Neutrophil (primary cell): ENCODE measurements around the gene COX15.
"Not testable (repeated sequence)": the region's sequence is repeated elsewhere in the genome, so short reads cannot be mapped to it uniquely, and the experiment has no call there.

Source experiments
- H3K27ac ChIP-seq: fragments of 200-600 bp; sonication (generic); 2 replicates; pipeline ENCODE4 v1.5.1; 2016; ENCODE audit warnings: mild to moderate bottlenecking, moderate library complexity
- H3K27me3 ChIP-seq: fragments of 200-600 bp; sonication (generic); 2 replicates; pipeline ENCODE4 v1.6.0; 2016; ENCODE audit warnings: mild to moderate bottlenecking
- H3K36me3 ChIP-seq: fragments of 200-600 bp; sonication (generic); 2 replicates; pipeline ENCODE4 v1.5.1; 2017
- H3K4me1 ChIP-seq, 2 experiments: fragments of 200-600 bp in 1 of 2; sonication (generic) in 1 of 2; 1 replicate in 1 of 2; 2 replicates in 1 of 2; pipeline versions ENCODE4 v1.5.1 to v1.6.1; 2013 to 2016; ENCODE audit warnings: low read depth in 1 of 2, low read length in 1 of 2, mild to moderate bottlenecking in 1 of 2, moderate library complexity in 1 of 2; ENCODE audit not compliant: control insufficient read depth in 1 of 2, insufficient read depth in 1 of 2
- H3K4me3 ChIP-seq, 2 experiments: fragments of 200-600 bp in 1 of 2; sonication (generic) in 1 of 2; 1 replicate in 1 of 2; 2 replicates in 1 of 2; pipeline ENCODE4 v1.5.1; 2013 to 2016; ENCODE audit warnings: low read depth in 1 of 2, low read length in 1 of 2, mild to moderate bottlenecking in 1 of 2, moderate library complexity in 1 of 2
- H3K9me3 ChIP-seq: fragments of 200-600 bp; sonication (generic); 2 replicates; pipeline ENCODE4 v1.5.1; 2016
- TF ChIP-seq, protein P1 (sequence below): fragments of 200-600 bp; sonication (generic); IDR thresholded peaks from 2 replicates; pipeline ENCODE4 v1.5.1; 2016; ENCODE audit warnings: antibody characterized with exemption

The COX15 gene

DNA sequence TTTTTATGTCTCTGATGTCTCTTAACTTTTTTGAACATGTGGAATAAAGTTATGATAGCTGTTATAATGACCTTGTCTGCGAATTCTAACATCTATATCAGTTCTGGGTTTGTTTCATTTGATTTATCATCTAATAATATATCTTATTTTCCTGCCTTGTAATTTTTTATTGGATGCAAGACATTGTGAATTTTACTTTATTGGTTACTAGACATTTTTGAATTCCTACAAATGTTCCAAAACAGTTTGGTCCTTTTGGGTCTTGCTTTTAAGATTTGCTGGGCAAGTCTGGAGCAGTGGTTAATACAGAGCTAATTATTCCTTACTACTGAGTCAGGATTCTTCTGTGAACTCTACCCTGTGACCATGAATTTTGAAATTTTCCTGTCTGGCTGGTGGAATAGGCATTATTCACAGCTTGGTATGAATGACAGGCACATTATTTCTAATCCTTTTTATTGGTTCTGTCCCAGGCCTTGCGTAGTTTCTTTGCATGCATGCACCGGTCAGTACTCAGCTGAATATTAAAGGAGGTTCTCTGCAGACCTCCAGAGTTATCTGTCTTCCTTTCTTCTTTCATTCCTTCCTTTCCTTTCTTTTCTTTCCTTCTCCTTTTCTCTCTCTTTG lies 9.1 kb upstream of the COX15 start:
- peaks cover 4% of the 10 kb centered on the region for H3K9me3 ChIP-seq
- no peak overlapping the region for H3K27ac ChIP-seq
- TF ChIP-seq, protein P1, sequence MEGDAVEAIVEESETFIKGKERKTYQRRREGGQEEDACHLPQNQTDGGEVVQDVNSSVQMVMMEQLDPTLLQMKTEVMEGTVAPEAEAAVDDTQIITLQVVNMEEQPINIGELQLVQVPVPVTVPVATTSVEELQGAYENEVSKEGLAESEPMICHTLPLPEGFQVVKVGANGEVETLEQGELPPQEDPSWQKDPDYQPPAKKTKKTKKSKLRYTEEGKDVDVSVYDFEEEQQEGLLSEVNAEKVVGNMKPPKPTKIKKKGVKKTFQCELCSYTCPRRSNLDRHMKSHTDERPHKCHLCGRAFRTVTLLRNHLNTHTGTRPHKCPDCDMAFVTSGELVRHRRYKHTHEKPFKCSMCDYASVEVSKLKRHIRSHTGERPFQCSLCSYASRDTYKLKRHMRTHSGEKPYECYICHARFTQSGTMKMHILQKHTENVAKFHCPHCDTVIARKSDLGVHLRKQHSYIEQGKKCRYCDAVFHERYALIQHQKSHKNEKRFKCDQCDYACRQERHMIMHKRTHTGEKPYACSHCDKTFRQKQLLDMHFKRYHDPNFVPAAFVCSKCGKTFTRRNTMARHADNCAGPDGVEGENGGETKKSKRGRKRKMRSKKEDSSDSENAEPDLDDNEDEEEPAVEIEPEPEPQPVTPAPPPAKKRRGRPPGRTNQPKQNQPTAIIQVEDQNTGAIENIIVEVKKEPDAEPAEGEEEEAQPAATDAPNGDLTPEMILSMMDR: no peak
- H3K4me3 ChIP-seq: no peak overlapping the region
- H3K36me3 ChIP-seq: peaks cover 83% of the 10 kb centered on the region
- no peaks in the 10 kb centered on the region for H3K27me3 ChIP-seq
- H3K4me1 ChIP-seq: no peaks in the 10 kb centered on the region

DNA sequence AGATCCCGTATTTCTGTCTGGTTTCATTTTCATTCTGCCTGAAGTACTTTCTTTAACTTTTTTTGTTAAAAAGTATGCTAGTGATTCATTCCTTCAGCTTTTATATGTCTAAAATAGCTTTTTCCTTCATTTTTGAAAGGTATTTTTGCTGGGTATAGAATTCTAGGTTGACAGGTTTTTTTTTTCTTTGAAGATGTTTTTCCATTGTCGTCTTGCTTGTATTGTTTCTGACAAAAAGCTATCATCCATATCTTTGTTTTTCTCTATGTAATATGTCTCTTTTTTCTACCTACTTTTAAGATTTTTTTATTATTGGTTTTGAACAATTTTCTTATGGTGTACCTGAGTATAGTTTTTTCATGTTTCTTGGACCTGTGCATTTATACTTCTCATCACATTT lies 8.3 kb upstream of the COX15 start:
- TF ChIP-seq, protein P1: no peak
- H3K9me3 ChIP-seq: peaks cover 4% of the 10 kb centered on the region
- no peak overlapping the region for H3K4me3 ChIP-seq
- H3K27me3 ChIP-seq: no peaks in the 10 kb centered on the region
- no peak overlapping the region for H3K27ac ChIP-seq
- H3K4me1 ChIP-seq: no peaks in the 10 kb centered on the region
- peaks cover 77% of the 10 kb centered on the region for H3K36me3 ChIP-seq

DNA sequence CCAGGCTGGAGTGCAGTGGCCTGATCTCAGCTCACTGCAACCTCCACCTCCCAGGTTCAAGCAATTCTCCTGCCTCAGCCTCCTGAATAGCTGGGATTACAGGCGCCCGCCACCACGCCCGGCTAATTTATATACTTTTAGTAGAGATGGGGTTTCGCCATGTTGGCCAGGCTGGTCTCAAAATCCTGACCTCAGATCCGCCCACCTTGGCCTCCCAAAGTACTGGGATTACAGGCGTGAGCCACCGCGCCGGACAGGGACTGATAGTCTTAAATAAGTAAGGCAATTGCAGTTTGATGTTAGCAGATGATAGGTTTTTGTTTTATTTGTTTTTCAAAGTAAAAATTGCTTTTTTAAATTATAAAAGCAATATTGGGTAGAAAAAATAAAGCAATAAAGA lies 2.2 kb upstream of the COX15 start:
- H3K4me3 ChIP-seq, H3K27ac ChIP-seq, H3K9me3 ChIP-seq, H3K27me3 ChIP-seq: not testable (repeated sequence)
- H3K36me3 ChIP-seq: peaks cover 25% of the 10 kb centered on the region
- H3K4me1 ChIP-seq: peaks cover 27 to 29% of the 10 kb centered on the region in 2 experiments

DNA sequence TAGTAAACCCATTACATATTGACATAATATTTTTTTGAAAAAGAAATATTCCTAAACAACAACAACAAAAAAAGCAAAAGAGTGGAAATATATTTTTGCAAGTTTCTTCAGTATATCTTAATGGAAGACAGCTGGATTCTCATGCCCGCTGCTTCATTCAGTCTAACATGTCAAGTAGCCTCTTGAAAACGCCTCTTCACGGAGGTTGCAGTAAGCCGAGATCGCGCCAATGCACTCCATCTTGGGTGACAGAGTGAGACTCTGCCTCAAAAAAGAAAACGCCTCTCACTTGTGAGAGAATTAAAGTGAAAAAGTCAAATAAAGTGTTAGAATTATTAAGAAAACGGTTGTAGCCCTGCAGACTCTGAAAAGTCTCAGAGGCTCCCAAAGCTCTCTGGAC lies 1.4 kb upstream of the COX15 start:
- Histone ChIP-seq H3K36me3 (peaks cover 32% of the 10 kb centered on the region), H3K27me3 (no peaks in the 10 kb centered on the region), H3K9me3 (no peaks in the 10 kb centered on the region), H3K4me1 (peaks cover 27 to 29% of the 10 kb centered on the region in 2 experiments), H3K4me3 (no peak overlapping the region), H3K27ac (no peak overlapping the region)
- TF ChIP-seq, protein P1: no peak

DNA sequence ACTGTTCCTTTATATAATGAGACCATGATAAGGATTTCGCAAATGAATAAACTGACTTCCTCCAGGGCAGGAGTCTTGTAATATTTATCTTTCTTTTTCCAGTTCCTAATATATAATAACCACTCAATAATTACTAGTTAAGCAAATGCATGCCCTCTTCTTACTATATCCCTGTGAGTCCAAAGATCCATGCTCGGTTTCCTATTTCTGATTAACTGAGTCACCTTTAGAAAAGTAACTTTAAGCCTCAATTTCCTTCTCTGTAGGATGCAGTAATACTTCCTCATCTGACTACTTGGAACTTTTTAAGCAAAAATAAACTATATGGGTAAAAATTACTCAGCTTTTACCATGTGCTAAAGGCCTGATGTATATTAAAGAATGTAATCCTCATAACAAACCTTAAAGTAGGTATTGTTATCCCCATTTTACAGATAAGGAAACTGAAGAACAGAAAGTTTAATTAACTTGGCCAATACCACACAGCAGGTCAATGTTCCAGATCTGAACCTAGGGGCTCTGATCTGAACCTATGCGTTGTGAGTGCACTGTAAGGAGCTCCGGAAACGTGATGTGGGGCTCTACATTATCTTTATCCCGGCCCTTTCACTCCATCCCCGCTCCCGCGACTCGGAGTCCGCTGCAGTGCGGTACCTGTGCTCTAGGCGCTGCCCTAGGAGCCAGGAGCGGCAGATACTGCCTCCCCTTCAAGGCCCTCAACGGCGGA lies 458 bp downstream of the COX15 start:
- peaks cover 30% of the 10 kb centered on the region for H3K36me3 ChIP-seq
- no peaks in the 10 kb centered on the region for H3K9me3 ChIP-seq
- peaks cover 27 to 29% of the 10 kb centered on the region in 2 experiments for H3K4me1 ChIP-seq
- H3K27me3 ChIP-seq: no peaks in the 10 kb centered on the region
- peak overlapping the region; percentile 77 to 86 for H3K4me3 ChIP-seq
- TF ChIP-seq, protein P1: no peak
- peak overlapping the region; percentile 92 for H3K27ac ChIP-seq

DNA sequence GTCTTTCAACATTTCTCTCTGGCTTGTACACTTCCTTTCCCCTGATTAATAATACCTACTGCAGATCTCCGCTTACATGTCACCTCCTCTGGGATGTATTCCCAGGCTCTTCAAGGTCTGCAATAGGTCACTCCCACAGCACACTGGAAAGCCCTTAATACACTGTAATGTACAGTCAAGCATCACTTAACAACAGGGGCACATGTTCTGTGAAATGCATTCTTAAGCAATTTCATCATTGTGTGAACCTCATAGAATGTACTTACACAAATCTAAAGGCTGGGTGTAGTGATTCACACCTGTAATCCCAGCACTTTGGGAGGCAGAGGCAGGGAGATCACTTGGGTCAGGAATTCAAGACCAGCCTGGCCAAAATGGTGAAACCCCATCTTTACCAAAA lies 1.9 kb downstream of the COX15 start:
- H3K4me3 ChIP-seq: no peak overlapping the region
- no peak overlapping the region for H3K27ac ChIP-seq
- H3K9me3 ChIP-seq: no peaks in the 10 kb centered on the region
- TF ChIP-seq, protein P1: no peak
- no peaks in the 10 kb centered on the region for H3K27me3 ChIP-seq
- H3K4me1 ChIP-seq: peaks cover 27 to 29% of the 10 kb centered on the region in 2 experiments
- H3K36me3 ChIP-seq: peaks cover 38% of the 10 kb centered on the region
